ENCODE results near the gene PUS7.
"Not testable (repeated sequence)": the region's sequence is repeated elsewhere in the genome, so short reads cannot be mapped to it uniquely, and the experiment has no call there.

The PUS7 gene

DNA sequence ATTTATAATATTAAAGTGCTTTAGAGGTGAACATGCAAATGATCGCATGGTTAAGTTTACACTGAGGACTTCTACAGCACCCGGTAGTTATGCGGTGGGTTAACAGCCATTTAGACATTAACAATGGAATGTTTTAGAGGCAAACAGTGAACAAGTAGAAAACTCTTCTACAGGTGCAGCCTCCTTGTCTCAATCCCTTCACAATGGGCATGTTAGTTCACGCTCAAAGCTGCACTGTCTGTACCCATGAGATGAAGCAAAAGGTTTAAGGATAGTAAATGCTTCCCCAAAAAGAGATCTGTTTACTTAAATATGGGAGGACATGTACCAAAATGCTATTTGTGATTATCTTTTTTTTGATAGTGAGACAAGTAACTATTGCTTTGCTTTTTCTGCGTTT, 25.1 kb downstream of the PUS7 start:
- DNase-seq (ENCODE audit: low read depth in 1 of 2, low spot score in 1 of 2) = no peak

GRCh38 chr7:105496521-105496920, 25.6 kb downstream of the PUS7 start:
- no peak for DNase-seq (ENCODE audit: low read depth in 1 of 2, low spot score in 1 of 2)

- DNase-seq (ENCODE audit: low read depth in 1 of 2, low spot score in 1 of 2) = no peak
Observed at GRCh38 chr7:105493923-105494315, 28.2 kb downstream of the PUS7 start.

- no peak for DNase-seq (ENCODE audit: low read depth in 1 of 2, low spot score in 1 of 2)
Observed at GRCh38 chr7:105493196-105493922, 28.7 kb downstream of the PUS7 start.

DNA sequence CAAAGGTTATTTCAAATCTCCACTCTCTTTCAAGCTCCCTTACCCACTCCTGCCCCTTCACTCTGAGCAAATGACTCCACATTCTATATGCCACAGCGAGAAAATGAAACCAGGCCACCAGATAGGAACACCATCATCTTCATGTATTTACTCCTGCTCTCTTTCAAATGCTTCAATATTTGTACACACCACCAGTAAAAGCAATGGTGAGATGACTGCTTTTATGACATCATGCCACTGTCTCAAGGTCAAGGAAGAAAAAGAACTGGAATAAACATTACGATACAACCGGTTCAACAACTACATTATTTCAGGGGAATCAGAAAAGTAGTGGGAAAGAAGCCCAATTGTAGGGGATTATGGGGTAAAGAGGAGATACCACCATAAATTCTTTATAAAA, 32.7 kb downstream of the PUS7 start:
- DNase-seq (ENCODE audit: low read depth in 1 of 2, low spot score in 1 of 2) = no peak

DNA sequence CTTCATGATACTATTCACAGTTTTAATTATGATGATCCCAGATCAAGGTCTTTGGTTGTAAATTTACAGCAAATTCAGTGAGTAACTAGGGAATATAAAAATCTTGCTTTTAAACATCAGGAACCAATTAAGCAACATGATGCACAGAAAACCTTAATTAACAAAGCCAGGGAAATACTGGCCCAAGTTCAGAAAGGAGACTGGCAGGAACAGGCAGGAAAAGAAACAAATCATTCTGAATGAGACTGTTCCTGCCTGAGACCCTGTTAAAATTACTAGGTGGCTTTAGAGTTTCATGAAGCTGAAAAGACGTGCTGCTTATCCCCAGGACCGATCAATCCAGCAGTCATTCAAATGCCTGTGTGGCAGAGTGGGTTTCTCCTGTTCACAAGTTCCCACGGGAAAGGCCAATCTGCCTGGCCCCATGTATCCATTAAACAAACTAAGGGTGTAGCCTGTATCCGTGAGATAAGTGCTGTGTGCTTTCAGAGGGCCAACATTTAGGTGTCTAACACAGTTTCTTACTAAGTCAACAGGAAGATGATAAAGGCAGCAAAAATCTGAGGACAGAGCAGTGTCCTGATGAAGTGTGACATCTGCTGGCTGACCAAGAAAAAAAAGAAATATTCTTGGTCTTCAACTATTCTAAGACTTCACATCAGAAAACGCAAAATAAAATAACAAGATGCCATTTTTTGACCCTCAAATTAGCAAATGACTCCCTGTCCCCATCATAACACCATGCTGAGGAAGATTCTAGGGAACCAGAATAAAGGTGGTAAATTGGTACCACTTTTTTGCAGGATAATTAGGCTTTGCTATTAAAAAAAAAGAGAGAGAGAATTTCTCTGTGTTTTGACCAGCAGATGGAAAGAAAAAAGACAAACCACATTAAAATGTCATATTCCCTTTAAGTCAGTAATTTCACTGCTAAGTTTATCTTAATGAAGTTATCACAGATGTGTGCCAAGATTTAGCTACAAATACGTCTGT, 34.2 kb downstream of the PUS7 start:
- no peak for DNase-seq (ENCODE audit: low read depth in 1 of 2, low spot score in 1 of 2)

DNA sequence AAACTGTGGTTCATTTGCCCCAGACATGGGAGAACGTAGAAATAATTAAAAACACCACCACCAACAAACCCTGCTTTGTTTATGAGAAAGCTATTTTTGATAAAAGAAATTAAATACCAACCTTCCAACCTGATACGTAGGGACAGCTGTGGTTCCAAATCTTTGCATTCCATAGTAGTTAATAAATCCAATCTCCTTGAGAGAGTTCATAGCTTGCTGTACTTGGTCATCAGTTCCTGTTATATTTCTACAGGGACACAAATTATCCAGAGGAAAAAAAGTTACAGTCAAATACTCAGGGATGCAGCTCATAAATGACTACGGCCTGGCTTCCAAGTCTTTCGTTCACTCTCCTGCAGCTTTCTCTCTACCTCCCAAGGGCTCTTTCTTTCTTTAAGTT, 41.1 kb downstream of the PUS7 start:
- DNase-seq (ENCODE audit: low read depth in 1 of 2, low spot score in 1 of 2) = no peak

DNA sequence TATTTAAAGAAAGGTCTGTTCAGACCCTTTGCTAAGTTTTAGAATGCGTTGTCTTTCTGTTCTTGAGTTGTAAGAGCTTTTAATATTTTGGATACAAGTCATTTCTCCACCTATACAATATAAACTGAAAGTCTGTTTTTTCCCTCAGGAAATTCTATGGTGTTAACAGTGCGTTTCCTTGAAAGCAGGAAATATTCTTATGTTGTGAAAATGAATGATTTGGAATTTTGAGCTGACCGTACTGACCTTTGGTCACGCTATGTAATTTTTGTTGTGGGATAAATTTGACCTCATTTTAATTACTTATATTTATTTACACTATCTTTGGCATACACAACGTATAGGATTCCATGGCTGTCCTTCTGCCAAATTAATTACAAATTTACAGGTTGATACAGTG, 43.5 kb downstream of the PUS7 start:
- no peak for DNase-seq (ENCODE audit: low read depth in 1 of 2, low spot score in 1 of 2)

- no peak for DNase-seq (ENCODE audit: low read depth in 1 of 2, low spot score in 1 of 2)
Observed at GRCh38 chr7:105477908-105478307, 44.2 kb downstream of the PUS7 start.

DNA sequence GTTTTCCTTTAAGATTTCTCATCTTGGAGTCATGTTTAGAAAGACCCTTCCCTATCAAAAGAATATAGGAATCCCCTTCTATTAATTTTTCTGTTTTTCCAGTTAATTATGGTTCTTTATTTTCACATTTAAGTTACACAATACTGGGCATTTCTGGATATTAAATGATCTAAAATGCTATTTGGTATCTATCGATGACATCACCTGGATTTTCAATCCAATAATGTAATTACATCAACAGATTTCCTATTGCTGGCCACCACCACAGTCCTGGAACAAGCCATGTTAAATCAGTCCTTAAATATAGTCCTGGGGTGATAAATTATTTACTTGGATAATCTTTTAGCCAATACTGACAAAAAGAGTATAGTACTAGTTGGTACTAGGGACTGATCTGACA, 48.0 kb downstream of the PUS7 start:
- no peak for DNase-seq (ENCODE audit: low read depth in 1 of 2, low spot score in 1 of 2)

GRCh38 chr7:105473163-105473562, 48.9 kb downstream of the PUS7 start:
- no peak for DNase-seq (ENCODE audit: low read depth in 1 of 2, low spot score in 1 of 2)

DNA sequence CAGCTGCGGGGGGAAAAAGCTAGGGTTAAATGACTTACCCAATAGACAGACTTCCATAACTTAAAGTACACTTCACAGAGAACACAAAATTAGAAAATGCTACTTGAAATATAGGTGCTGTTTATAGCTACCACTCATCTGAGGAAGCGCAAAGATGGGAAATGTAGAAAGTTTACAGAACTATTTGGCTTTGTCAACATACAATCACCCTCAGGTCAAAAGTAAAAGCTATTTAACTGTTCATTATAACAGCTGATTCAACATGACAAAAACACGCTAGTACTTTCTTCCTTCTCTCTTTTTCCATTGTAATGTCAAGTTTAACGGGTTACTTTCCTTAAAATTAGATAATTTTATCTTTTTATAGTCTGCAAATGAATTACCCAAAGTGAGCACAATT, 51.2 kb downstream of the PUS7 start:
- no peak for DNase-seq (ENCODE audit: low read depth in 1 of 2, low spot score in 1 of 2)

DNA sequence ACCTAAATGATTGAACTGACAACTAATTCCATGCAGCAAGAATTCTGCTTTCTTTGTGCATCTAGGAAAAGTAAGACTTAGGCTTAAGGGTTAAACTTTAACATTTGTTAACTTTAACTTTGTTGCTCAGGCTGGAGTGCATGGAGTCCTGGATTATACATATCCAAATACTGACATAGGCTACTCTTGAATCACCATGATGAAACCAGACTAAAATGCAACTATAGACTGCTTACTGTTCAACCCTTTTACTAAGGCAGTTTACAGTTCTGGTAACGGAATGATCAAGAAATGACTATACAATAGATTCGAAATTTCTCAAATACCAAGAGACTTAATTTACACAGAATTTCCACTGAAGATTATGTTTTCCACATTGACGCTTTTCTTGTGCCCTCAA, 52.0 kb downstream of the PUS7 start:
- DNase-seq (ENCODE audit: low read depth in 1 of 2, low spot score in 1 of 2) = no peak

- no peak for DNase-seq (ENCODE audit: low read depth in 1 of 2, low spot score in 1 of 2)
Observed at GRCh38 chr7:105462765-105463420, 59.2 kb downstream of the PUS7 start.

GRCh38 chr7:105461518-105461917, 60.6 kb downstream of the PUS7 start:
- DNase-seq (ENCODE audit: low read depth in 1 of 2, low spot score in 1 of 2) = no peak

DNA sequence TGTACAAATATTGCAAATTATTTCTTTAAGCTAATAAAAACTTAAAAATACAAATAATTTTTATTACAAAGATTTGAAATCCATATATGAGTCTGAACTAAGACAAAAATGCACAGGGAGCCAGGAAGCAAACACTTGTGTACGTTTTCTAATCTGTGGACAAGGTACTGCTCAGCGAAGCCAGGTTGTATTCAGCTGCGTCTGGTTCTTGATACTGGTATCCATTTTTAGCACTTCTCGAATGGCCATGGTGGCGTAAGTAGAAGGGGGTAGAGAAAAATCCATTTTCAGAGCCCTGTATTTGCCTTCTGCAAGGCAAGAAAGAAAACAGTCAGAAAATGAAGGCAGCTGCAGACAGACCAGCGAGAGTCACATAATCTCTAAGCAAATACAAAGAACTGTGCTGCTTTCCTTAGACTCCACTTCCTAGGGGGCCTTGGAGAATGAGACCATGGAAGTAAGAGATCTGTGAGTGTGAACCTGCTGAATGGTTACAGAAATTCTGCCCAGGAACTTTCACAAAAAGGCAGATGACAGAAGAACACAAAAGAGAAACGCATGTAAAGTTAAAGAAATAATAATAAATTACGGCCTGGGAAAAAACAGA, 64.3 kb downstream of the PUS7 start:
- DNase-seq (ENCODE audit: low read depth in 1 of 2, low spot score in 1 of 2) = no peak

GRCh38 chr7:105454921-105455320, 67.2 kb downstream of the PUS7 start:
- no peak for DNase-seq (ENCODE audit: low read depth in 1 of 2, low spot score in 1 of 2)

GRCh38 chr7:105454095-105454747, 67.8 kb downstream of the PUS7 start:
- no peak for DNase-seq (ENCODE audit: low read depth in 1 of 2, low spot score in 1 of 2)

DNA sequence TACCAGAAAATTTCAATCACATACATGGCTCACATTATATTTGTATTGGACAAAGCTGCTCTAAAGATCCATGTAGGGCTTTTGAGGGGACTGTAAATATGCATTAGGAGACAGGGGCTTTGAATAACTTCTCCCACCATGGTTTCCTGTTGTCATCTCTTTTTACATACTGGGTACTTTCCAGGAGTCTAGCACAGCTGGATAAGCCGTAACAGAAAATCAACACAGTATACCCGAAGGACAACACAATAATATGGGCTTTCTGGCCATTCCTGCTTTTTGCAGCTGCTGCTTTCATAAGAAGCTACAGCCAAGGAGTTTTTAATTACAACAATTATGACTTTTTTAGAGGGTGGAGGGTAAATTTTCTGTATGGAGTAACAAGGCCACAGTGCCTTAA, 70.0 kb downstream of the PUS7 start:
- DNase-seq (ENCODE audit: low read depth in 1 of 2, low spot score in 1 of 2) = no peak

DNA sequence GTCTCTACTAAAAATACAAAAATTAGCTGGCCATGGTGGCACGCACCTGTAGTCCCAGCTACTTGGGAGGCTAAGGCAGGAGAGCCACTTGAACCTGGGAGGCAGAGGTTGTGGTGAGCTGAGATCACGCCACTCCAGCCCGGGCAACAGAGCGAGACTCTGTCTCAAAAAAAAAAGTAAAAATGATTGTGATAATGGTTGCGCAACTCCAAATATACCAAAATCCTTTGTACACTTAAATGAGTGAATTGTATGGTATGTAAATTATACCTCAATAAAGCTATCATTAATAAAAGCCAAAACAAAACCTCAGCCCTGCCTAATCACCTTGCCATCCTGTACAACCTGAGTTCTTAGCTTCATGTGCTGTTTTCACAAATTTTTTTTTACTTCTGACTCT, 71.2 kb downstream of the PUS7 start:
- DNase-seq (ENCODE audit: low read depth in 1 of 2, low spot score in 1 of 2) = not testable (repeated sequence)
